HG03039 (cell line): ENCODE data around the gene OR51I2.

Experiments
- ATAC-seq: cut with Tn5 transposase; IDR thresholded peaks from one replicate; pipeline ENCODE4 v1.9.1; 2021; ENCODE audit warnings: mild to moderate bottlenecking, moderate library complexity; ENCODE audit not compliant: unreplicated experiment

Gene OR51I2

GRCh38 chr11:5449023-5449422 is at the start of gene OR51I2:
OR51I2 (plus strand) TSS chr11:5449323; CDS start chr11:5453489, 4,166 bp downstream.
- ATAC-seq: no peak

DNA sequence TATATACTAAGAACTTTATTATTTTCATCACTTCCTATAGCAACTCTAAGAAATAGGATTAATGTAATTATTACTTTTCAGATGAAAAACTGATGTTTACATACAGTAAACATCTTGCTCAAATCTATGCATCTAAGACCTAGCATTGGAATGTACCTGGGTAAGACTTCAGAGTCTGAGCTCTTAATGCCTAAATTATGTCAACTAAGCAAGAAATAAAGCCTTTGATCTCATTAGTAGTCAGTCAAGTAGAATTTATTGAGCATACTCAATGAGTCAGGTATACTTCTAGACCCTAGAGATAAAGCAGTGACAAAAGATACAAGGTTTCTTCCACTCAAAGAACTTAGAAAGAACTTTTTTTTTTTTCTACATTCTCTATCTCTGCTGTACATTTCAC is 44.0 kb upstream of the OR51I2 start:
- ATAC-seq: no peak

GRCh38 chr11:5420993-5421392 is 28.1 kb upstream of the OR51I2 start:
- ATAC-seq: no peak

DNA sequence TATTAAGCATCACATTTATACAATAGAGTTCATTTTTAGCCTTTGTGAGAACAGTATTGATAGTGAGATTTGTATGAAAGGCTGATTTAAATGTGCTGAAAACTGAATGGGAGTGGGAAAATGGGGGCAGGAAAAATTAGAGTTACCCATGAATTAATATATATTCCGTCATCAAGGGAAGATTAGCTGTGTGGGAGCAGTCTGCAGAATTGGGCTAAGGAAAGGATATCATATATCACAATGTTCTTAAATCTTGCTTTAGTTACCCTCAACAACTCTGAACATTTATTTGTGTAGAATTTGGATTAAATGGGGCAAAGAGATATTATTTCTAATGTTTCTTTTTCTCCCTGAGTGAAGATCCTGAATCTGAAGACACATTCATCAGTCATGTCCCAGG is 27.3 kb upstream of the OR51I2 start, which contains the start of gene OR51Q1:
Gene OR51Q1 (plus strand): TSS at position 301 of the 400 bp plus-strand sequence. CDS start 90 bp downstream, at position 391.
- ATAC-seq: no peak

DNA sequence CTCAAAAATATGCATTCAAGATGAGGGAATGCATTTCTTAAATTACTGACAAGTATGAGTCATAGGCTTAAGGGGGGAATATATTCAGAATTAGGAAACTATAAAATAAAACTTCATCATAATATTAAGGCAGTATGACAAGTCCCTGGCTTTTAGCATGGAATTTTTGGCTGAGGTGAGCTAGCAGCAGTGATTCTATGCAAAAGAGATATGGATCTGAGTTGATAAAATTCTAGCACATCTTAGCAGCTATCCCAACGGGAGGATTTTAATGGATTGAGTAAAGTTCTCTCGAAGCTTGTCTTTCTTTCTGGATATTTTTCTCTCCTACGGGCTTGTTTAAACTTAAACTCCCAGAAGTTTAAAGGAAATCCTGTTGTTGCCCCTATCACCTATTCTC is 26.0 kb upstream of the OR51I2 start:
- no peak for ATAC-seq

DNA sequence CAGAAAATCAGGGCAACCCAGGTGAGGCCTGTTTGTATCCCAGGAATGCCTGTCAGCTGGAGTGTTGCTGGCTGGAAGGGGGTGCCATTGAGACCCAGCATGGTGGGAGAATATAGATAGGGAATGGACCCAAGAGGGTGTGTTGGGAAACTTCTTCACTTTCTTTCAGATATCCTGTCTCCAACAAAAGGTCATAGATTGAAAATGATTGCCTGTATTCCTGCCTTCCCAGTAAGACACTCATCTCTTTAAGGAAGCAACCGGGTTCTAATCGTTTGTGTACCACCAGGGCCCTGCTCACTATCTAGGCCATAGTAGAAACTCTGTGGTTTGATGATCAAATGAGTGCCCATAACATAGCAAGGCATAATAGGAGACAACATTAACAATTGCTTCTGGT is 7.7 kb upstream of the OR51I2 start, which contains the start of gene OR51I1:
Gene OR51I1 (minus strand): TSS at position 101 of the 400 bp plus-strand sequence. CDS start 0 bp downstream, at position 101.
- no peak for ATAC-seq

DNA sequence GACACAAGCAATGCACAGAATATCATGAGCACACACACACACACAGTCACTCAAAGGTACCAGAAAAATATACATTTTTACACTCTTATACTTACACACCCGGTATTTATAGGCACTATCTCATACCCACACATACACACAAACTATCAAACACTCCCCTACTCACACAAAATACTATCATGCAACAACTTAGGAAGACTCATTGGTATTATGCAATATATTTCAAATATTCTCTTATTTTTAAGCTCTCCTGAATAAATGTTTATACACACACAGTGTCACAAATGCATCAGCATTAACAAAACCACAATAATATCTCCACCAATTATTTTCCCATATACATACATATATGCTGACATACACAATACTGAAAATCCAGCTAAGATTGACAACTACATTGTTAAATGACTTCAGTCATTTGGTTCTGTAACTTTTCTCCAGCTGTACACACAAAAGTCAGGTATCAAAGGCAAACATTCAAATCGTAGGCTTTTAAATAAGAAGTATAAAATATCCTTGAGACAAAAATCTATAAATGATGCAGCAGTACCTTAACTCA is 5.2 kb upstream of the OR51I2 start:
- no peak for ATAC-seq

- ATAC-seq: no peak
These were observed 309 bp downstream of the OR51I2 start for GRCh38 chr11:5449432-5449831.

DNA sequence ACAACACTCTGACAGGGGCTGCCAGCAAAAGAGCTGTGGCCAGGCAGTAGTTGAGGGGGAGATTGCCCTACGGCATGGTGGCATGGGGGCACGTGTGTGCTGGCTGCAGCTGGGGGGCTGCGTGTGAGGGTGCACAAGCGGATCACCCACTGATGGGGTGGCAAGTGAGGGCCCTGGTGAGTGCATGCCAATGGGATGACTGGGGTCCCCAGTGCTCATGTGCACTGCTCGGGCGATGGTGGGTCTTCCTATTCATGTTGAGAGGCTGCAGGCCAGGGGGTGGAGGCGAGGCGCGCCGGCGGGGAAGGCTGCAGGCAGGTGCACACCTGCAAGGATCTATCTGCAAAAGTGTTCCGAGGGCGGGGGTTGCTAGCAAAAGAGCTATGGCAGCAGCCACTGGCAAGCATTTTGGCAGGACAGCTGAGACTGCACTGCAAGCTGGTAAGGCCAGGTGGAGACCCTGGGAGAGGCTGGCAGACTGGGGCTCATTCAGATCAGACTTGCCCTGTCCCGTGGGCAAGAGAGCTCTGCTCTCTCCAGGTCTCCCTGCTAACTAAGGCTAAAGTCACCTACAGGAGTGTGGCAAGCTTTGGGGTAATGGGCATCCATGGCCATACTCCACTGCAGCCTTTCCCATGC is 12.0 kb downstream of the OR51I2 start:
- no peak for ATAC-seq

GRCh38 chr11:5467527-5467926 is 18.4 kb downstream of the OR51I2 start:
- no peak for ATAC-seq

DNA sequence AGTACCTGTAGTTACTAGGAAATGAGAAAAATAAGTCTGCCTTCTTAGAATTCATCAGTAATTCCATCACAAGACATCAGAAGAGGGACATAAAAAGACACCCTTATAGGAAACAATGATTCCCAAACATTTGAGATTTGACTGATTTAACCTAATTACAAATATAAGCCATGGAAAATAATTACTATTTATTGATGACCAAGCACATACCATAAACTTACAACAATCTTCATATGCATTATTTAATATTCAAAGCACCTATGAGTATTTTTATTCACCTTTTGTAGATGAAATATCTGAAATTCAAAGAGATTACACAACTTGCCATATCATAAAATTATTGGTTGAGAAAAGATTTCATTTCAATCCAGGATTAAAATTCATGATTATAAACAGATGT is 24.8 kb downstream of the OR51I2 start:
- ATAC-seq: no peak

GRCh38 chr11:5476186-5476819 is 27.2 kb downstream of the OR51I2 start:
- peak; percentile 58 for ATAC-seq

DNA sequence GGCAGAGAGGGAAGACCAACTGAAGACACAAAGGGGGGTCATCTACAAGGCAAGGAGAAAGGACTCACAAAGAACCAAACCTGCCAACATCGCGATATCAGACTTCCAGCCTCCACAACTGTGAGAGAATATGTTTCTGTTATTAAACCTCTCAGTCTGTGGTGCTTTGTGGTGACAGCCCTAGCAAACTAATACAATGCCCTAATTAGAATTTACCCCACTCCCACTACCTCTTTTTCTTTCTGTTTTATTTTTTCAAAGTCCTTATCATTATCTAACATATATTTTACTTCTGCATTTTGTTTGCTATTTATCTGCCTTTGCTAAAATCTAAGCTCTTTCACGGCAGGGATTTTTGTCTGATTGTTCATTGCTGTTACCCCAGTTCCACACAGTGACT is 36.9 kb downstream of the OR51I2 start:
- no peak for ATAC-seq

DNA sequence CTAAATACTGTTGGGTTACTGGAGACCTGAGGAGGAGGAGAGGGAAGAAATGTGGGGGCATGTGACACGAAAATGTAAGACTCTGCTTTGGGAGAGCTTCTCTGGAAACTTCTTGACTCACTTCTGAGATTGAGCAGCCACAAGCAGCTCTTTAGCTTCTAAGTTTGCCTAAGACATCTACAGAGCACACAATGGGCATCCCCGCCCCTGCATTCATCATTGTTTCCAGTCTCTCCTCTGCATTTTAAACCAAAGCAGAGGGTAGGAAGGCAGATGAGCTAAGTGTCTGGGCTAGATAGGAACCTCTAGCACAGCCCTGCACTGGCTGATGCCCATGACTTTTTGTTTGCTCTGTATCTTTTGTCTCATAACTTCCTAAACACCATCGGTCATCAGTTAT is 37.3 kb downstream of the OR51I2 start:
- no peak for ATAC-seq

DNA sequence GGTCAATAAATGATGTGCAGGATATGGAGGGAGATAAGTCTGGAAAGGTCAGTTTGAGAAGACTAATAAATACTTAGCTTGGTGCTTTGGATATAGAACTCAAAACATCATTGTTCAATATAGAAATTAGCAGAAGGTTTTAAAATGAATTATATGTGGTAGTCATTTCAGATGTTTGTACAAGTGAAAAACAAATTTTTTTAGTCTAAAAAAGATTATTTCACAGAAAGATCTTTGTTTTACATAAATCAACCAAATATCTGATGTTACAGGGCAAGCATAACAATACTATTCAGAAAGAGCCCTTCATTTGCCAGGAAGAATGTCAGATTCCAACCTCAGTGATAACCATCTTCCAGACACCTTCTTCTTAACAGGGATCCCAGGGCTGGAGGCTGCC is 39.3 kb downstream of the OR51I2 start, which contains the start of gene OR52D1:
Gene OR52D1 (plus strand): TSS at position 301 of the 400 bp plus-strand sequence. CDS start 22 bp downstream, at position 323.
- no peak for ATAC-seq

- no peak for ATAC-seq
These were observed 39.8 kb downstream of the OR51I2 start for GRCh38 chr11:5488798-5489399.

- no peak for ATAC-seq
These were observed 40.6 kb downstream of the OR51I2 start for GRCh38 chr11:5489576-5490357.

- no peak for ATAC-seq
These were observed 50.5 kb downstream of the OR51I2 start for GRCh38 chr11:5499671-5500070.

DNA sequence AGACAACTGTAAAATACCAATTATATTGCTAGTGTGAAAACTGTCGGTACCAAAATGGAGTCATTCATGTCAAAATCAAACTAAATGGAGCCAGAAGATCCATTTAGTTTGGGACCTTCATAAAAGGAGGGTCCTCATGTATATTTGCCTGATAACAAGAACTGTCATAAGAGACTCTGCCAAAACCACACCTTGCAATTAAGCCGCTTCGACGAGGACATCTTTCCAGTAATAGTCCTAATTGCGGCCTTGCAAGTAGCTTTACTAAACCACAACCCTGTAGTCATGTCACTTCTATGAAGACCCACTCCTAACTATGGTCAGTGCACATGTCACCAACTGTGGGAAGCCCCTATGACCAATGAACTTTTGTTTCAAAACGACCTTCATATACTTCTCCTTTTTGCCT is 51.3 kb downstream of the OR51I2 start:
- no peak for ATAC-seq

DNA sequence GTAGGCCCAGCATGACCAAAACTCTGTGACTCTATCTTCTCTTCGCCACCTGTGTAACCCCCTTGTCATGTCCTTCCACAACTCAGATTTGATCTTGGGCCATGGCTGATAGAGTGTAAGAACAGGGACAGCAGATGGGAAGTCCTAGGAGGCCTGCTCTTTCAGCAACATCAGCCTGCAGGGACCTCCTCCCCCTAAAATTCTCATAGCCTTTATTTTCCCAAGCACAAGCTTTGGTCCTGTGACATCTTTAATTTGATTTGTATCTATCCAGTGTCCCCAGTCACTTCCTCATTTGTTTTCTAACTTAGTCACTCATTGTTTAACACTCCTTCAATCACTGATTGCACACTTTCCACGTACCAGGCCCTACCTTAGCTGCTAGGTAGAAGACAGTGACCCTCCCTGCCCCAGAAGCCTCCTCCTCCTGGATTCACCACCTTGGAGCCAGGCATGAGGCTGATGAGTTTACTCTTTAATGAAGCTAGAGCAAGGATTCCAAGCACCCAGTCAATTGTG is 55.3 kb downstream of the OR51I2 start:
- no peak for ATAC-seq
